Measurements from ENCODE around the gene QSOX1.

QSOX1 gene

DNA sequence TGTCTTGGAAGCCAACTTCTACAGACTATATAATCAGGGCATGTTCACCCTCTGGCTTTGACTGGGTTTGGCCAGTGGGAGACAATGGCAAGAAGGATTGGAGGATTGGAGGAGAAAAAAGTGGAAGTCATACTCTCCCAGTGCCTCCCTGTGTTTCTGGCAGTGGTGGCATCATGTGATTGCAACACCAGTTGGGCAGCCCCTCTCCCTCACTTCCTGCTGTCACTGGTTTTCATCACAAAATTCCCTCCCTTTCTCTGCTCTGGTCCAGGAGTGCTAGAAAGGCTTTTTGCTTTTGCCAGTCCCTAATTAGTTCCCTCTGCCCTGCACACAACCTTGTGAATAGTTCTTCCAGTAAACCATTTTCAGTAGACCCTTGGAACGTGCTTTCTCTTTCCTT is 3.7 kb upstream of the QSOX1 start:
- no peak for DNase-seq (ENCODE audit: low read depth in 1 of 2, low spot score in 1 of 2)

DNA sequence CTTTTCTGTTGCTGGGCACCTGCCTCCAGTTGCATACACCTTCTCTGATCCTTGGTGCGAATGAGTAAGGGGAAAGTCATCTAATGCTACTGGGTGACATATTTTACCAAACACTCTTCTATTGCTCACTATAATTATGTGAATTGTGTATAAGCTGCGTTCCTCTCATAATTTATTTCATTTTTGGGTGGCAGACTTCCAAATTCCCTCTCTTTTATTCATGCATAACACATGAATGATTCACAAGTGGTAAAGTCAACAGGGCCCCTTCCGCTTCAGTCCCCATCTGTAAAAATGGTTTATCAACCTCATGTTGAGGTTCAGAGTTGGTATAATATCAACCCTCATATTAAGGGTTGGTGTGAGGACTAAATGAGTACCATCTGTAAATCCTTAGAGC is 3.2 kb upstream of the QSOX1 start:
- DNase-seq (ENCODE audit: low read depth in 1 of 2, low spot score in 1 of 2) = no peak

DNA sequence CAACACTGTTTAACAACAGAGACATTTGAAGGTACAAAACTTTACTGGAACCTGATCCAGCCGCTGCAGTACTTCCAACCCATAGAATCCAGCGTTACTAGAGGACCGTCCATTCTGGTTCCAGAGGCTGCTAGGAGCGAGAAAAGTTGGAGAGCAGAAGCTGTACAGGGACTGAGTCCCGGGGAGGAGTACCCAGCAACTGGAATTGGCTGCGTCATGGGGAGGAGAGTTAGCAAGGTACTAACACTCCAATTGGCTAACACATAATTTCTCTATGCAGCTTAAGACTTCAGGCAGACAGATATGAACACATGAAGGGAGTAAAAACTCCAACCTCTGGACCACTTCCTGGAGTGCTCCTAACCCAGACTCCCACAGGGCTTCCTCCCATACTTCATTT is 2.1 kb upstream of the QSOX1 start:
- no peak for DNase-seq (ENCODE audit: low read depth in 1 of 2, low spot score in 1 of 2)

DNA sequence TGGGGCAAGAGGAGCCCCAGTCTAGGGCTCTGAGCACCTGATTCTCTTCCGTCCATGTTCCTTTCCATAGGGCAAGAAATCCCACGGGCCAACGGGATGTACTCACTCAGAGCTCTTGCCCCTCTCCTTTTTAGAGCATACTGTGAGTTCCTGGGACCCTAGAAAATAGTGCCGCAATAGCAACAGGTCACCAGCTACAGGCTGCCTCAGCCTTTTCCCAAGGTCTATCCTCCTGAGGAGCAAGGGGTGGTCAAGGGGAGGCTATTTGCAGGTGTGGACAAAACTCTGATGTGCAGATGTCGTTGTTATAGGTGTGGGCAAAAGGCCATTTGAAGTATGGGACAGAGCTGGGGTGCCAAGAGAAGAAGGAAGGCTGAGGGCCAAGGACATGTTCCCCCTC is 1.6 kb upstream of the QSOX1 start:
- DNase-seq (ENCODE audit: low read depth in 1 of 2, low spot score in 1 of 2) = no peak

- no peak for DNase-seq (ENCODE audit: low read depth in 1 of 2, low spot score in 1 of 2)
Observed at GRCh38 chr1:180154003-180154324, 705 bp upstream of the QSOX1 start.

DNA sequence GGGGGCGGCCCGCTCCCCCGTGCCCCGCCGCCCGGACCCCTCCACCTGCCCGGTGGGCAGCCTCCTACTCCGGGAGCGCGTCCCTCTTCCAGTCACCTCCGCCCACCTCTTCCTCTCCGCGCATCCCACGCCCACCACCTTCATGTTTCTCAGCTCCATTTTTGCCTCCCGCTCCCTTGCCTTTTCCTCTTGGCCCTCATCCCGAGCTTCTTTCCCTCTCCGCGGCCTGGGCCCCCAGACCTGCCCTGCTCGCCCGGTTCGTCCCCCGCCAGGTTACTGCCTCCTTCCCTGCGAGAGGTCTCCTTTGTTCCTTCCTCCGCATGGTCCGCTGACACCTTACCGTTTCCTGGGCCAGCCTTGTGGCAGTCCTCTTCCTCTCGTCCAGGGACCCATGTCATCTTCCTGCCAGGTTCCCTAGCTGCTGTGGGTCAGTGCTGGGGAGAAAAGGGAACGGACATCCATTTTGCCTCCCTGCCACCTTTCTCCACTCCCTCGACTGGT is 563 bp downstream of the QSOX1 start:
- DNase-seq (ENCODE audit: low read depth in 1 of 2, low spot score in 1 of 2) = no peak

DNA sequence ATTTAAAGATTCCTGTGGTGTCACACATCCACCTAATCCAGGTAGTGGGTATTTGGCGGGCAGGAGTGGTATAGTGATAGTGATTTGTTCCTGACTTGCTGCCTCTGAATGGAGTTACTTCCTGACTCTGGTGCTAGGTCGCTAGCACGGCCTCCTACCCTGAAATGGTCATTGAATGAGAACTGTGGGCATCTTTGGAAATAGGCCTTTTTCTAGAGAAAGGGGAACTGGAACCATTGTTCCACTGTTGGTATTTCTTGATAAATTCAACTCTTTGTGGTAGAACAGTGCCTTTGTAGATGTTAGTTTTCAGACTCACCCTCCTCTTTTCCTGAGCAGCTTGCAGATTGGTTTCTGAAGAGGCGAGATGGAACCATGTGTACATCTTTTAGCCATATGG is 1.5 kb downstream of the QSOX1 start:
- no peak for DNase-seq (ENCODE audit: low read depth in 1 of 2, low spot score in 1 of 2)

- no peak for DNase-seq (ENCODE audit: low read depth in 1 of 2, low spot score in 1 of 2)
Observed at GRCh38 chr1:180156631-180157091, 2.0 kb downstream of the QSOX1 start.

DNA sequence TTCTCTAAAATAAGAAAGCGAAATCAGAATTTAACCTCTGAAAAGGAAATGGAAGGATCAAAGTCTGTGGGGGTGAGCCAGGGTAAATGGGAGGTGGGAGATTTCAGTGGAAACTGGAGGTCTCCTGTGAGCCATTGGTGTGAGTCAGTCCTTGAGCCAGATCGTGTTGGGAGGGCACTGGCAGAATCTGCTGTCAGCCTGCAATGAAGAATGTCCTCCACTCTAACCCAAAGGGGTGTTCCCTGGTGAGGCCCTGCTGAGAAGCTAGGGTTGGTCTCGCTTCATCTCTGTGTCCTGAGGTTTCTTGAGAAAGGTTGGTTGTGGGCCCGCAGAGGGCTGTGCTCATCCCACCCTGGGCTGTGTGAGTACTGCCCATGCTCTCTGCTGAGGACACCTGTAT is 2.4 kb downstream of the QSOX1 start:
- DNase-seq (ENCODE audit: low read depth in 1 of 2, low spot score in 1 of 2) = no peak

DNA sequence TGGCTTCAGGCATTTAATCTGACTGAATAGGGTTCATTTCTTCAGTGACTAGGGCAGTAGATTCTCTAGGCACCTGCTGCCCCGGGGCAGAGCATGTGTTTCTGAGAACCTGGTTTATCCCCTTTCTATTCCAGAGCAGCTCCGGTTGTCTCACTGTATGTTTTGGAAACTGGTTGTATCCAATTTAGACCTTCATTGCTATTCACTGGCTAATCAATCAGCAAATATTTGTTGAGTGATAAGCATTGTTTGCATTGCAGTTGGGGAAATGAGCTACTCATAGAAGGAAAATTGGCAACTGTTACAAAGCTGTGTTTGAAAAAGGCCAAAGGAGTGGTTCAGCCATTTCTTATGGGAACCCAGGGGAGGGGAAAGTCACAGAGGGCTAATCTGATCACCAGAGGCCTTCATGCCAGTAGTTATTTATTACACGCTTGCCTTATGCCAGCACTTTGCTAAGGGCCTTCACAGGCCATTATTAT is 2.9 kb downstream of the QSOX1 start:
- no peak for DNase-seq (ENCODE audit: low read depth in 1 of 2, low spot score in 1 of 2)

- no peak for DNase-seq (ENCODE audit: low read depth in 1 of 2, low spot score in 1 of 2)
Observed at GRCh38 chr1:180158149-180159147, 3.8 kb downstream of the QSOX1 start.

- no peak for DNase-seq (ENCODE audit: low read depth in 1 of 2, low spot score in 1 of 2)
Observed at GRCh38 chr1:180160357-180160756, 5.7 kb downstream of the QSOX1 start.

- DNase-seq (ENCODE audit: low read depth in 1 of 2, low spot score in 1 of 2) = no peak
Observed at GRCh38 chr1:180163041-180163440, 8.4 kb downstream of the QSOX1 start.

DNA sequence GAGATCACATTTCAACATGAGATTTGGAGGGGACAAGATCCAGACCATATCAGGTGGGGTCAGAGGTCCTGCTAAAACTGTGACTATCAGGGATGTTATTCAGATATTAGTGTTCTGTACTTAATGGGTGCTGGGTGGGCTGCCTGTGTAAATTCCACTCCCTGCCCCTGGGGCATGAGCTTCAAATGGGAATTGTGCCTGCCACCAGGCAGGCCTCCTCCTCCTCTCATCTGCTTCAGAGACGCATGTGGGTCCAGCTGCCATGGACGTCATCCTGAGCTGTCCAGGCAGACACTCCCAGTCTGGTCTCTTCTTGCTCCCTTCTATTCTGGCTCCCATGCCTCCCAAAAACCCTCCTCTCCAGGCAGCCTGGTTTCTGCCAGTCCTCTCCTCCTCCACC is 10.4 kb downstream of the QSOX1 start:
- DNase-seq (ENCODE audit: low read depth in 1 of 2, low spot score in 1 of 2) = no peak

- DNase-seq (ENCODE audit: low read depth in 1 of 2, low spot score in 1 of 2) = no peak
Observed at GRCh38 chr1:180165509-180166435, 11.1 kb downstream of the QSOX1 start.

- no peak for DNase-seq (ENCODE audit: low read depth in 1 of 2, low spot score in 1 of 2)
Observed at GRCh38 chr1:180166436-180166800, 11.7 kb downstream of the QSOX1 start.

- DNase-seq (ENCODE audit: low read depth in 1 of 2, low spot score in 1 of 2) = no peak
Observed at GRCh38 chr1:180167021-180167701, 12.5 kb downstream of the QSOX1 start.

DNA sequence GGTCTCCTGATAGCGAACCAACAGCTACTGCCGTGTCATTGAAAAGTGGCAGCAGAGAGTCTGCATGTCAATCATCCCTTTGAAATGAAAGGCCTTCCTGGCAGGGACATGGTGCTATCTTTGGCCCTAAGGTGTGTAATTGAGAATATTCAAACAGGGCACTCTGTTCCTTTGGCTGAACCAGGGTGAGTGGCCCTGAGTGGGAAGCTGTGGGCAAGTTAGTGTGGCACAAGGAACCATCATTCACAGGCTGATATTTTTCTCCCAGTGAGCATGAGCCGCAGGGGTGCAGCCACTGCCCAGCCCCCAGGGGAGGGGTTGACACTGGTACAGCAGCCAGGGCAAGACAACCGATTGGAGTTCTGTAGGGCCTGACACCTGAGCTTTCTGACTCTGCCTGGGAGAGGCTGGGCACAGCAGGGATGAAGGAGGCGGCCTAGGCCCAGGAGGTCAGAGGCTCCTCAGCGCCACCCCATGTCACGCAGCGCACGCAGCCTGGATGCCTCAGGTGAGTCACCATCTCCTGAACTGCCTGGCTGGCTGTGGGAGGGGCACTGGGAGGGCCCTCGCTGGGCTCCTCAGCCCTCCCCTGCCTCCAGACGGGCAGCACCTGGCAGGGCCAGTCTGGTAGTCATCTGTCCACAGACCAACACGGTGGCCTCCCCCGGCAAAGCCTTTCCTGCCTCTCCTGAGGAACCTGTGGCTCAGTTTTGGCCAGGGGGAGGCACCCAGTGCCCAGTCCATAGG is 13.2 kb downstream of the QSOX1 start:
- DNase-seq (ENCODE audit: low read depth in 1 of 2, low spot score in 1 of 2) = no peak

- no peak for DNase-seq (ENCODE audit: low read depth in 1 of 2, low spot score in 1 of 2)
Observed at GRCh38 chr1:180168786-180169639, 14.3 kb downstream of the QSOX1 start.

All from activated T-helper 1 cell treated with anti-CD3 and anti-CD28 coated beads, Interleukin-2, amount 50 U/mL, for 16 hours (primary cell).